ENCODE measurements around the gene CLDN3.
"Not testable (repeated sequence)": the region's sequence is repeated elsewhere in the genome, so short reads cannot be mapped to it uniquely, and the experiment has no call there.

CLDN3 gene

DNA sequence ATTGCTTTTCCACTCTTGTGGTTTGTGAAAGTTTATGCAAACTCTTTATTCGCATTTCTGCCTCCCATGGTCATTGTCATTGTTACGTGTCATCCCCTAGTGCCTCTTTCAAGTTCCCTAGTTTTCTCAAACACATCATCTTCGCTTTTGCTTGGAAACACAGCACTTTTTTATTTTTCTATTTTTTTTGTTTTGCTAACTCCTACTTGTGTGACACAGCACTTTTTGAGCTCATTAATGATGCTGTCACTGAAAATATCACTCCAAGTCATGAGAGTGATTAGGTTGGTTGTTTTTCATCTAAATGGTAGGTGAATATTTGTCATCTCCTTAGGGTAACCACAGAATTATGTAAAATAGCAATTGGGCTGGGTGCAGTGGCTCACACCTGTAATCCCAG lies 42.1 kb downstream of the CLDN3 start:
- Histone ChIP-seq H3K4me3 (ENCODE audit: low read depth in 1 of 2, low read length in 1 of 2) (no peak overlapping the region), H3K4me1 (ENCODE audit: control insufficient read depth in 1 of 2, insufficient read depth in 1 of 2, low read depth in 1 of 2, low read length in 1 of 2) (peaks cover 12 to 14% of the 10 kb centered on the region in 2 experiments), H3K9me3 (no peaks in the 10 kb centered on the region), H3K27ac (no peak overlapping the region), H3K36me3 (no peaks in the 10 kb centered on the region), H3K27me3 (peaks cover 66% of the 10 kb centered on the region)
- TF ChIP-seq, protein P1, sequence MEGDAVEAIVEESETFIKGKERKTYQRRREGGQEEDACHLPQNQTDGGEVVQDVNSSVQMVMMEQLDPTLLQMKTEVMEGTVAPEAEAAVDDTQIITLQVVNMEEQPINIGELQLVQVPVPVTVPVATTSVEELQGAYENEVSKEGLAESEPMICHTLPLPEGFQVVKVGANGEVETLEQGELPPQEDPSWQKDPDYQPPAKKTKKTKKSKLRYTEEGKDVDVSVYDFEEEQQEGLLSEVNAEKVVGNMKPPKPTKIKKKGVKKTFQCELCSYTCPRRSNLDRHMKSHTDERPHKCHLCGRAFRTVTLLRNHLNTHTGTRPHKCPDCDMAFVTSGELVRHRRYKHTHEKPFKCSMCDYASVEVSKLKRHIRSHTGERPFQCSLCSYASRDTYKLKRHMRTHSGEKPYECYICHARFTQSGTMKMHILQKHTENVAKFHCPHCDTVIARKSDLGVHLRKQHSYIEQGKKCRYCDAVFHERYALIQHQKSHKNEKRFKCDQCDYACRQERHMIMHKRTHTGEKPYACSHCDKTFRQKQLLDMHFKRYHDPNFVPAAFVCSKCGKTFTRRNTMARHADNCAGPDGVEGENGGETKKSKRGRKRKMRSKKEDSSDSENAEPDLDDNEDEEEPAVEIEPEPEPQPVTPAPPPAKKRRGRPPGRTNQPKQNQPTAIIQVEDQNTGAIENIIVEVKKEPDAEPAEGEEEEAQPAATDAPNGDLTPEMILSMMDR (IDR thresholded peaks at IDR 0.05) = no peak

DNA sequence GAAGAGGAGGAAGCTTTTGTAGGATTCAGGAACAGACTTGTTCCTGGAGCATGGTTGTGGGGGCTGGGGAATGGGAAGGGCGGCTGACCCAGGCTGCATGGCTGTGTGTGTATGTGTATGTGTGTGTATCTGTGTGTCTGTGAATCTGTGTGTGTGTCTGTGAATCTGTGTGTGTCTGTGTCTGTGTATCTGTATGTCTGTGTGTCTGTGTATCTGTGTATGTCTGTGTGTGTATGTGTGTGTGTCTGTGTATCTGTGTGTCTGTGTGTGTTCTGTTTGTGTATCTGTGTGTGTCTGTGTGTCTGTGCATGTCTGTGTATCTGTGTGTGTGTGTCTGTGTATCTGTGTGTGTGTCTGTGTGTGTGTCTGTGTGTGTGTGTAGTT lies 44.0 kb downstream of the CLDN3 start:
- H3K4me3 ChIP-seq (ENCODE audit: low read depth in 1 of 2, low read length in 1 of 2) = no peak overlapping the region
- H3K27me3 ChIP-seq = peaks cover 84% of the 10 kb centered on the region
- no peaks in the 10 kb centered on the region for H3K9me3 ChIP-seq
- H3K36me3 ChIP-seq = no peaks in the 10 kb centered on the region
- TF ChIP-seq, protein P1 (IDR thresholded peaks at IDR 0.05) = no peak
- peaks cover 0 to 4% of the 10 kb centered on the region in 2 experiments for H3K4me1 ChIP-seq (ENCODE audit: control insufficient read depth in 1 of 2, insufficient read depth in 1 of 2, low read depth in 1 of 2, low read length in 1 of 2)
- H3K27ac ChIP-seq = no peak overlapping the region

GRCh38 chr7:73723813-73724212 lies 46.3 kb downstream of the CLDN3 start:
- Histone ChIP-seq H3K9me3 (no peaks in the 10 kb centered on the region), H3K4me3 (ENCODE audit: low read depth in 1 of 2, low read length in 1 of 2) (no peak overlapping the region), H3K27ac (no peak overlapping the region), H3K27me3 (peaks cover 97% of the 10 kb centered on the region), H3K4me1 (ENCODE audit: control insufficient read depth in 1 of 2, insufficient read depth in 1 of 2, low read depth in 1 of 2, low read length in 1 of 2) (peaks cover 9 to 11% of the 10 kb centered on the region in 2 experiments), H3K36me3 (no peaks in the 10 kb centered on the region)
- TF ChIP-seq, protein P1 (IDR thresholded peaks at IDR 0.05) = no peak

- Histone ChIP-seq H3K4me3 (ENCODE audit: low read depth in 1 of 2, low read length in 1 of 2) (no peak overlapping the region), H3K27me3 (peaks cover 97% of the 10 kb centered on the region), H3K36me3 (no peaks in the 10 kb centered on the region), H3K27ac (no peak overlapping the region), H3K4me1 (ENCODE audit: control insufficient read depth in 1 of 2, insufficient read depth in 1 of 2, low read depth in 1 of 2, low read length in 1 of 2) (peaks cover 19 to 21% of the 10 kb centered on the region in 2 experiments), H3K9me3 (no peaks in the 10 kb centered on the region)
- TF ChIP-seq, protein P1 (IDR thresholded peaks at IDR 0.05) = no peak
These were observed 47.3 kb downstream of the CLDN3 start for GRCh38 chr7:73722785-73723184.

- not testable (repeated sequence) for H3K4me3 ChIP-seq (ENCODE audit: low read depth in 1 of 2, low read length in 1 of 2); H3K9me3 ChIP-seq; H3K36me3 ChIP-seq; H3K27ac ChIP-seq
- H3K4me1 ChIP-seq (ENCODE audit: control insufficient read depth in 1 of 2, insufficient read depth in 1 of 2, low read depth in 1 of 2, low read length in 1 of 2) = peaks cover 25 to 27% of the 10 kb centered on the region in 2 experiments
- H3K27me3 ChIP-seq = peaks cover 97% of the 10 kb centered on the region
These were observed 47.9 kb downstream of the CLDN3 start for GRCh38 chr7:73722182-73722581.

- H3K36me3 ChIP-seq = no peaks in the 10 kb centered on the region
These were observed 48.7 kb downstream of the CLDN3 start for GRCh38 chr7:73721377-73721817.

GRCh38 chr7:73720443-73720842 lies 49.6 kb downstream of the CLDN3 start:
- H3K27me3 ChIP-seq = peaks cover 97% of the 10 kb centered on the region
- H3K4me3 ChIP-seq (ENCODE audit: low read depth in 1 of 2, low read length in 1 of 2) = not testable (repeated sequence)

More at GRCh38 chr7:73721377-73721817, 48.7 kb downstream of the CLDN3 start:
- TF ChIP-seq, protein P1 (IDR thresholded peaks at IDR 0.05) = no peak
- Histone ChIP-seq H3K27ac (no peak overlapping the region), H3K4me1 (ENCODE audit: control insufficient read depth in 1 of 2, insufficient read depth in 1 of 2, low read depth in 1 of 2, low read length in 1 of 2) (peaks cover 25 to 31% of the 10 kb centered on the region in 2 experiments), H3K9me3 (no peaks in the 10 kb centered on the region), H3K4me3 (ENCODE audit: low read depth in 1 of 2, low read length in 1 of 2) (no peak overlapping the region), H3K27me3 (peaks cover 97% of the 10 kb centered on the region)

More at GRCh38 chr7:73720443-73720842, 49.6 kb downstream of the CLDN3 start:
- H3K4me1 ChIP-seq (ENCODE audit: control insufficient read depth in 1 of 2, insufficient read depth in 1 of 2, low read depth in 1 of 2, low read length in 1 of 2) = peaks cover 25 to 27% of the 10 kb centered on the region in 2 experiments
- H3K27ac ChIP-seq, H3K36me3 ChIP-seq, H3K9me3 ChIP-seq: not testable (repeated sequence)
